Activated naive CD4-positive, alpha-beta T cell treated with anti-CD3 and anti-CD28 coated beads for 36 hours (primary cell): ENCODE data around the gene RAB6D. TPM values are rescaled to one million over a fixed set of nuclear protein-coding genes. Genes with fewer than 3 reads are reported as not detected.
"Not testable (repeated sequence)": the region's sequence is repeated elsewhere in the genome, so short reads cannot be mapped to it uniquely, and the experiment has no call there.

Source experiments
- CTCF ChIA-PET: fragments of 350-600 bp; sonication (Branson Sonifier 250); formaldehyde crosslinking; loops from one replicate; lab custom pipeline; 2021; ENCODE audit warnings: antibody characterized with exemption; lab: Charles Lee
- DNase-seq: peaks from one replicate; pipeline ENCODE4 v3.0.0-alpha.2; 2020
- H3K27ac Mint-ChIP-seq: one replicate; pipeline ENCODE4 v1.8.0; 2021; ENCODE audit warnings: mild to moderate bottlenecking, mixed read lengths
- H3K27me3 Mint-ChIP-seq: one replicate; pipeline ENCODE4 v1.8.0; 2021; ENCODE audit warnings: low read depth, mixed read lengths
- H3K36me3 Mint-ChIP-seq: one replicate; pipeline ENCODE4 v1.8.0; 2021; ENCODE audit warnings: low read depth, mixed read lengths
- H3K4me1 Mint-ChIP-seq: one replicate; pipeline ENCODE4 v1.8.0; 2021; ENCODE audit warnings: low read depth, mixed read lengths
- H3K4me3 Mint-ChIP-seq: one replicate; pipeline ENCODE4 v1.8.0; 2021; ENCODE audit warnings: mild to moderate bottlenecking, moderate library complexity, mixed read lengths
- H3K9me3 Mint-ChIP-seq: one replicate; pipeline ENCODE4 v1.8.0; 2021; ENCODE audit warnings: mixed read lengths
- intact Hi-C: fragments of 100-400 bp; cut with micrococcal nuclease; formaldehyde crosslinking; loops from one replicate; pipeline ENCODE4 v1.15.1; 2023
- total RNA-seq, 2 experiments: library from RNA; stranded (reverse); gene quantifications; one replicate each; pipeline ENCODE4 v1.2.3, GENCODE V29; 2021

The RAB6D gene
- total RNA-seq, 2 experiments from 2014 or later, result not detected

GRCh38 chr2:131391953-131392352 lies 28.0 kb upstream of the RAB6D start:
- H3K27me3 Mint-ChIP-seq, H3K4me1 Mint-ChIP-seq, intact Hi-C loops, CTCF ChIA-PET, H3K27ac Mint-ChIP-seq, H3K4me3 Mint-ChIP-seq, DNase-seq, H3K9me3 Mint-ChIP-seq, H3K36me3 Mint-ChIP-seq: not testable (repeated sequence)

DNA sequence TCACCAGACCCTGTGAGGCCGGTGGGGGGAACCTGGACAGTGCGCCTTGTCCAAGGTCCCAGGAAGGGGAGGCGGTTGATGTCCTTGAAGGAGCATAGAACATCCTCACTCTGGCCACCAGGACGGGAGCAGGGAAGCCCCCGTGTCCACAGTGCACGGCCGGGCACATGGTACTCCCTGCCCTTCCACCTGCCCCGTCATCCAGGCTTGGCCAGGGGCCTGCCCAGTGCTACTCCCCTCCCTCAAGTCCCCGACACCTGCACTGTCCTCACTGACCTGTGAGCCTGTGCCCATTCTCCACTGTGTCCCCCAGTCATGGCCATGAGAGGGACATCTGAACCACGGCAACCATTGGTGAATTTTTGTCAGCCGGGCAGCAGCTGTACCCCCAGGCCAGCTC lies 27.5 kb upstream of the RAB6D start:
- intact Hi-C loops, H3K36me3 Mint-ChIP-seq, H3K27ac Mint-ChIP-seq, H3K9me3 Mint-ChIP-seq, H3K4me3 Mint-ChIP-seq, CTCF ChIA-PET, DNase-seq, H3K27me3 Mint-ChIP-seq, H3K4me1 Mint-ChIP-seq: not testable (repeated sequence)

GRCh38 chr2:131390495-131391130 lies 26.6 kb upstream of the RAB6D start:
- CTCF ChIA-PET, H3K9me3 Mint-ChIP-seq, H3K4me1 Mint-ChIP-seq: not testable (repeated sequence)

DNA sequence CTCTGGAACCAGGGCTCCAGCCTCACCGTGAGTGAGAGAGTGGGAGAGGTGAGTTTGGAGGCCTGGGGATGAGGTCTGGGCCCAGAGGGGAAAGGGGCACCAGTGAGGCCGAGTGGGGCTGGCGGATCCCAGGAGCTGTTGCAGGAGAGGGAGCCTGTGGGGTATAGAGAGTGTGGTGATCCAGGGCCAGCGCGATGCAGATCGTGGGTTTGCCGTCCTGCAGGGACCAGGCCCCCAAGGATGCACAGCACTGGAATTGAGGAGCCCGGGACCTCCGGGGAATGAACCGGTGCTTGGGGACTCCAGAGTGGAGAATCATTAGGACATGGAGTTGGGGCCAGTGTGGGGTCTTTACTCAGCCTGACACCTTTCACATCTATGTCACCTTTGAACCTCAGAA lies 25.7 kb upstream of the RAB6D start:
- no peak for DNase-seq
- peaks cover 3% of the 10 kb centered on the region for H3K27me3 Mint-ChIP-seq
- CTCF ChIA-PET, result no interaction called here
- no peak overlapping the region for H3K27ac Mint-ChIP-seq
- H3K4me3 Mint-ChIP-seq, result no peak overlapping the region
- H3K9me3 Mint-ChIP-seq, result no peaks in the 10 kb centered on the region
- H3K4me1 Mint-ChIP-seq, result no peaks in the 10 kb centered on the region
- intact Hi-C loops, result no loop called here
- no peaks in the 10 kb centered on the region for H3K36me3 Mint-ChIP-seq

More at GRCh38 chr2:131390495-131391130, 26.6 kb upstream of the RAB6D start:
- H3K36me3 Mint-ChIP-seq, H3K27me3 Mint-ChIP-seq, H3K4me3 Mint-ChIP-seq, DNase-seq, H3K27ac Mint-ChIP-seq, intact Hi-C loops: not testable (repeated sequence)

- H3K9me3 Mint-ChIP-seq, DNase-seq, H3K4me3 Mint-ChIP-seq, intact Hi-C loops, H3K36me3 Mint-ChIP-seq, CTCF ChIA-PET, H3K27me3 Mint-ChIP-seq, H3K27ac Mint-ChIP-seq, H3K4me1 Mint-ChIP-seq: not testable (repeated sequence)
Measured at GRCh38 chr2:131388834-131389233, 24.9 kb upstream of the RAB6D start.

GRCh38 chr2:131373111-131373510 lies 9.1 kb upstream of the RAB6D start:
- DNase-seq, H3K4me1 Mint-ChIP-seq, CTCF ChIA-PET, H3K36me3 Mint-ChIP-seq, H3K4me3 Mint-ChIP-seq, H3K27me3 Mint-ChIP-seq, intact Hi-C loops, H3K9me3 Mint-ChIP-seq, H3K27ac Mint-ChIP-seq: not testable (repeated sequence)

GRCh38 chr2:131369954-131370353 lies 6.0 kb upstream of the RAB6D start:
- H3K4me3 Mint-ChIP-seq, result no peak overlapping the region
- peaks cover 22% of the 10 kb centered on the region for H3K27me3 Mint-ChIP-seq
- intact Hi-C loops, result no loop called here
- H3K36me3 Mint-ChIP-seq, result no peaks in the 10 kb centered on the region
- no peak for DNase-seq
- CTCF ChIA-PET, result no interaction called here
- H3K4me1 Mint-ChIP-seq, result no peaks in the 10 kb centered on the region
- no peak overlapping the region for H3K27ac Mint-ChIP-seq
- no peaks in the 10 kb centered on the region for H3K9me3 Mint-ChIP-seq

GRCh38 chr2:131368493-131369066 lies 4.6 kb upstream of the RAB6D start:
- H3K36me3 Mint-ChIP-seq, H3K9me3 Mint-ChIP-seq, intact Hi-C loops, H3K4me1 Mint-ChIP-seq, H3K27ac Mint-ChIP-seq, H3K4me3 Mint-ChIP-seq, DNase-seq, CTCF ChIA-PET: not testable (repeated sequence)
- H3K27me3 Mint-ChIP-seq, result peaks cover 28% of the 10 kb centered on the region

DNA sequence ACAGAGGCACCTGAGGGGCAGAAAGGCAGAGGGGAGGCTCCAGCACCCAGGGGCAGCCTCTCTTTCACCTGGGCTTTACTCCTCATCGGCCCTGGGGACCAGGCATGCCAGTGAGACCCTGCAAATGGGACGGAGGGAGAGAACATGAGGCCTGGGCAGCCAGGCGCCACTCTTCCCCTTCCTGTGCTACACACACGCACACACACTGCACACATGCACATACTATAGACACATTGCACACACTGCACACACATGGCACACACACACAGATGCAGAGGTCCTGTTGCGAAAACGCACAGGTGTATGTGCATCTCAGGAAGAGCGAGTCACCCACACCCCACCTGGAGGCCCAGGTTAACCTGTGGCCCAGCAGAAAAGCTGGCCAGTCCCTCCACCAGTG lies 3.4 kb upstream of the RAB6D start:
- peaks cover 6% of the 10 kb centered on the region for H3K4me1 Mint-ChIP-seq
- DNase-seq, result no peak
- CTCF ChIA-PET, result no interaction called here
- no peaks in the 10 kb centered on the region for H3K36me3 Mint-ChIP-seq
- intact Hi-C loops, result no loop called here
- H3K27ac Mint-ChIP-seq, result no peak overlapping the region
- peaks cover 27% of the 10 kb centered on the region for H3K27me3 Mint-ChIP-seq
- no peak overlapping the region for H3K4me3 Mint-ChIP-seq
- no peaks in the 10 kb centered on the region for H3K9me3 Mint-ChIP-seq

GRCh38 chr2:131366643-131367042 lies 2.7 kb upstream of the RAB6D start:
- intact Hi-C loops, result no loop called here
- H3K4me3 Mint-ChIP-seq, result no peak overlapping the region
- H3K27me3 Mint-ChIP-seq, result peaks cover 29% of the 10 kb centered on the region
- DNase-seq, result no peak
- CTCF ChIA-PET, result no interaction called here
- H3K27ac Mint-ChIP-seq, result no peak overlapping the region
- H3K4me1 Mint-ChIP-seq, result peaks cover 6% of the 10 kb centered on the region
- H3K36me3 Mint-ChIP-seq, result no peaks in the 10 kb centered on the region
- no peaks in the 10 kb centered on the region for H3K9me3 Mint-ChIP-seq

GRCh38 chr2:131365452-131365851 lies 1.5 kb upstream of the RAB6D start:
- no peak overlapping the region for H3K4me3 Mint-ChIP-seq
- H3K27ac Mint-ChIP-seq, result no peak overlapping the region
- no peak for DNase-seq
- H3K27me3 Mint-ChIP-seq, result peaks cover 31% of the 10 kb centered on the region
- intact Hi-C loops, result no loop called here
- peaks cover 6% of the 10 kb centered on the region for H3K4me1 Mint-ChIP-seq
- CTCF ChIA-PET, result no interaction called here
- no peaks in the 10 kb centered on the region for H3K9me3 Mint-ChIP-seq
- H3K36me3 Mint-ChIP-seq, result no peaks in the 10 kb centered on the region

DNA sequence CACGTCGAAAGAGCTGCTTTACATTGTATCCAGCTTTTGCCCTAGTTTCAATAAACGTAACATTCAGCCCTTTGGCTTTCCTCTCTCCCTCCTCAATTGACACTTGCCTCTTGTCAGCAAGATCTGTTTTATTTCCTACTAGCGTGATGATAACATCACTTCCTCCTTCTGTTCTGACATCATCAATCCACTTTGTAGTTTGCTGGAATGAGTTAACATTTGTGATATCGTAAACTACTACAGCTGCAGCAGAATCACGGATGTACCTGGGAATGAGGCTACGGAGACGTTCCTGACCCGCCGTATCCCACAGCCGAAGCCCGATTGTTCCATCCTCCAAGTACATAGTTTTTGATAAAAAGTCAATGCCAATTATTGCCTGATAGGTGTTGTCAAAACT lies 755 bp downstream of the RAB6D start:
- H3K4me1 Mint-ChIP-seq, H3K36me3 Mint-ChIP-seq, DNase-seq, H3K9me3 Mint-ChIP-seq, CTCF ChIA-PET, intact Hi-C loops, H3K27ac Mint-ChIP-seq: not testable (repeated sequence)
- peaks cover 37% of the 10 kb centered on the region for H3K27me3 Mint-ChIP-seq
- peak overlapping the region; percentile 41 for H3K4me3 Mint-ChIP-seq

DNA sequence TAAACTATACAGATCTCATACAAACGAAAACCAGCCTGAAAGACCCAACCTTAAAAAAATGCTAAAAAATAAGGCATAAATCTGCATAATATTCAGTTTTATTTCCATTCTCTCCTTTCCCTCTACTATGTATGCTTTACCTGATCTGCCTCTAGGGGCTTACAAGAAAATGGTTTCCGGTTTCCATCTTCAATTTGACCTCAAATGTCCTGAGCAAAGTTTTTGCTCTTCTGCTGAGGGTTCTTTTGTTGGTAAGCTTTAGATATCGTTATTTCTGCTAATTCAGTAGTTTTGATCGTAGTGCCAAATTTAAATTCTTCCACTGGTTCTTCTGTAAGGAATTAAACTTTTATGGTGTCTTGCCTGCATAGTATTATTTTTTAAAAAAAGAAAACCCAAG lies 2.2 kb downstream of the RAB6D start:
- H3K9me3 Mint-ChIP-seq, intact Hi-C loops, H3K27ac Mint-ChIP-seq, H3K36me3 Mint-ChIP-seq, H3K4me1 Mint-ChIP-seq, H3K4me3 Mint-ChIP-seq, CTCF ChIA-PET, DNase-seq: not testable (repeated sequence)
- peaks cover 30% of the 10 kb centered on the region for H3K27me3 Mint-ChIP-seq
